ENCODE results near the gene SMTNL1. TPM values are rescaled to one million over a fixed set of nuclear protein-coding genes. Genes with fewer than 3 reads are reported as not detected.

The SMTNL1 gene
- total and polyA plus RNA-seq, 9 of the 15 experiments (the other 6 are each of a cell fraction or from before 2014, with no cell fraction given), result not detected

- intact Hi-C loops (cut with micrococcal nuclease), result no loop called here
- BruUV-seq (replicated peaks), result no TSS peak
- 75% methylated on average over 7 of the region's 7 CpGs for WGBS (ENCODE audit: insufficient coverage, low coverage, missing lambda C conversion rate)
- TF ChIP-seq TARDBP (IDR thresholded peaks at IDR 0.05) (no peak), MXD1 (CRISPR knock-in tag; IDR thresholded peaks at IDR 0.05; ENCODE audit: borderline replicate concordance, poor library complexity, severe bottlenecking) (no peak), HLTF (IDR thresholded peaks at IDR 0.05) (no peak), CBFB (CRISPR knock-in tag; IDR thresholded peaks at IDR 0.05) (no peak), MIER1 (IDR thresholded peaks at IDR 0.05; ENCODE audit: low read depth) (no peak), ZNF197 (CRISPR knock-in tag; IDR thresholded peaks at IDR 0.05; ENCODE audit: low read depth) (no peak), ZFP36 (IDR thresholded peaks at IDR 0.05; ENCODE audit: low read depth, low read length, partially characterized antibody) (no peak), SRSF3 (IDR thresholded peaks at IDR 0.05; ENCODE audit: insufficient read depth, low read length) (no peak), ZNF445 (CRISPR knock-in tag; IDR thresholded peaks at IDR 0.05; ENCODE audit: low read depth) (no peak), USF1 (CRISPR knock-in tag; IDR thresholded peaks at IDR 0.05) (no peak), CHAMP1 (IDR thresholded peaks at IDR 0.05) (no peak), ZNF146 (CRISPR knock-in tag; IDR thresholded peaks at IDR 0.05; ENCODE audit: unreplicated experiment) (no peak)
- no peak overlapping the region for H3K9ac ChIP-seq (ENCODE audit: insufficient read depth in 1 of 2, low read depth in 2 of 2, low read length in 2 of 2)
- H3K27me3 ChIP-seq (ENCODE audit: control insufficient read depth in 2 of 2, insufficient read depth in 2 of 2, low read length in 2 of 2), result no peaks in the 10 kb centered on the region
- H3K9me1 ChIP-seq (ENCODE audit: control insufficient read depth, insufficient read depth, low read length), result no peaks in the 10 kb centered on the region
- POLR2A ChIA-PET, result interaction anchor here (1.0 kb wide), 1 partner anchor 14 kb away, joined by 3 read pairs; no protein-coding TSS in a partner anchor
- H3K36me3 ChIP-seq (ENCODE audit: control insufficient read depth, insufficient read depth, low read length), result peaks cover 52% of the 10 kb centered on the region
- peaks cover 37% of the 10 kb centered on the region for H3K79me2 ChIP-seq (ENCODE audit: control insufficient read depth, insufficient read depth, low read length)
- peaks cover 8 to 15% of the 10 kb centered on the region in 2 experiments; a peak in 3 of 5 replicates for H3K4me1 ChIP-seq (replicated peaks in 1 of 2; ENCODE audit: control insufficient read depth in 2 of 2, insufficient read depth in 2 of 2, low read length in 2 of 2)
- H3K9me3 ChIP-seq (replicated peaks; ENCODE audit: control insufficient read depth, insufficient read depth, low read depth, low read length), result no peaks in the 10 kb centered on the region
- no peak overlapping the region for H3K4me3 ChIP-seq
- no peak for FAIRE-seq
- 0 out of 3 replicates have a peak overlapping the region, but pooled peaks have one; percentile 25 for H3K27ac ChIP-seq (ENCODE audit: extremely low read depth, low read depth, low read length)
- no peak overlapping the region for H3K4me2 ChIP-seq (ENCODE audit: insufficient read depth, low read length)
- no peak for DNase-seq (ENCODE audit: extremely low read depth in 1 of 4, low spot score in 3 of 4)
- no peak for ATAC-seq
- CTCF ChIA-PET (ENCODE audit: low intra/inter-chr PET ratio), result no interaction called here
- in situ Hi-C loops (cut with MboI), result no loop called here
- H2AFZ ChIP-seq (ENCODE audit: low read depth, low read length), result no peak overlapping the region
- H4K20me1 ChIP-seq (replicated peaks; ENCODE audit: control insufficient read depth, insufficient read depth, low read length), result no peaks in the 10 kb centered on the region
These were observed 28.8 kb upstream of the SMTNL1 start for GRCh38 chr11:57508341-57509170.

All from K562 (cell line).